ENCODE data around the gene ROR1. TPM values are rescaled to one million over a fixed set of nuclear protein-coding genes. Genes with fewer than 3 reads are reported as not detected.

The ROR1 gene
- total and polyA plus RNA-seq, 8 donors: 25.5 to 95.8 (median 83.0) TPM

DNA sequence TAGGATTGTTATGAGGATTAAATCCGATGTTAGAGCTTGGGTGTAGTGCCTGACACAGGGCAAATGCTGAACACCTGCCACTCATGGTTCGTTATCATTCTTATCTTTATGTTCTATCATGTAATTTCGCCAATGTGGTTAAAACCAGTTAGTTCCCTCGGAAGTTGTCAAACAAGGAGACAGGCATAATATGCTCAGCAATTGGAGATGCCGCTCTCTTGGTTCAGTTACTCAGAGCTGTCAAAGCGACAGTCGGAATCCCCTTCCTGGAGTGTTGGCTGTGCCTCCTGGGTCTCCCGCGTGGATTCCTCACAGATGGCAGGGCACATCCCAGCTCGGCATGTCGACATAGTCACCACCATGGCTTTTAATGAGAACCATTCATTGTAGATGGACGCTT is 192.2 kb downstream of the ROR1 start:
- ATAC-seq (no peak), DNase-seq (no peak)
- Histone ChIP-seq H3K4me1 (peaks cover 0 to 5% of the 10 kb centered on the region in 2 donors), H3K9me3 (no peaks in the 10 kb centered on the region), H3K4me3 (no peak overlapping the region), H3K27me3 (no peaks in the 10 kb centered on the region), H3K36me3 (no peaks in the 10 kb centered on the region), H3K27ac (no peak overlapping the region)
- intact Hi-C loops (cut with DNase I): no loop called here
- TF ChIP-seq, protein P1, sequence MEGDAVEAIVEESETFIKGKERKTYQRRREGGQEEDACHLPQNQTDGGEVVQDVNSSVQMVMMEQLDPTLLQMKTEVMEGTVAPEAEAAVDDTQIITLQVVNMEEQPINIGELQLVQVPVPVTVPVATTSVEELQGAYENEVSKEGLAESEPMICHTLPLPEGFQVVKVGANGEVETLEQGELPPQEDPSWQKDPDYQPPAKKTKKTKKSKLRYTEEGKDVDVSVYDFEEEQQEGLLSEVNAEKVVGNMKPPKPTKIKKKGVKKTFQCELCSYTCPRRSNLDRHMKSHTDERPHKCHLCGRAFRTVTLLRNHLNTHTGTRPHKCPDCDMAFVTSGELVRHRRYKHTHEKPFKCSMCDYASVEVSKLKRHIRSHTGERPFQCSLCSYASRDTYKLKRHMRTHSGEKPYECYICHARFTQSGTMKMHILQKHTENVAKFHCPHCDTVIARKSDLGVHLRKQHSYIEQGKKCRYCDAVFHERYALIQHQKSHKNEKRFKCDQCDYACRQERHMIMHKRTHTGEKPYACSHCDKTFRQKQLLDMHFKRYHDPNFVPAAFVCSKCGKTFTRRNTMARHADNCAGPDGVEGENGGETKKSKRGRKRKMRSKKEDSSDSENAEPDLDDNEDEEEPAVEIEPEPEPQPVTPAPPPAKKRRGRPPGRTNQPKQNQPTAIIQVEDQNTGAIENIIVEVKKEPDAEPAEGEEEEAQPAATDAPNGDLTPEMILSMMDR (IDR thresholded peaks at IDR 0.05): no peak

DNA sequence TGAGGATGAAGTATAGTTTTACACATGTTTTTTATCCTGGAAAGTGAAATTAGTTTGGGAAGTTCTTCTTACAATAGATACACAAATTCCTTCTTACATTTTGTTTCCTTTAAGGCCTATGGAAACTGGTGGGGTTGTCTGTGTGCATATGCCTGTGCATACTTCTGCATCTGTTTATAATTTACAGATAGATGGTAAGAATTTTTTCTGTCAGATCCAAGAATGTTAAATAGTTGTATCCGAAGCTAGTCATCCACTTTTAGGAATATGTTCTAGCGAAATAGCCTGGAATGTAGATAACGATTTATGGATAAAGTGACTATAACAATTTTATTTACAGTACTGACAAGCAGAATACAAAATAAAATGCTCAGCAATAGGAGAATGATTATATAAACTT is 194.1 kb downstream of the ROR1 start:
- H3K4me3 ChIP-seq: no peak overlapping the region
- intact Hi-C loops (cut with DNase I): no loop called here
- H3K4me1 ChIP-seq: peaks cover 0 to 5% of the 10 kb centered on the region in 2 donors
- ATAC-seq: no peak
- H3K9me3 ChIP-seq: no peaks in the 10 kb centered on the region
- no peaks in the 10 kb centered on the region for H3K27me3 ChIP-seq
- H3K27ac ChIP-seq: no peak overlapping the region
- TF ChIP-seq, protein P1 (IDR thresholded peaks at IDR 0.05): no peak
- DNase-seq: no peak
- H3K36me3 ChIP-seq: no peaks in the 10 kb centered on the region

DNA sequence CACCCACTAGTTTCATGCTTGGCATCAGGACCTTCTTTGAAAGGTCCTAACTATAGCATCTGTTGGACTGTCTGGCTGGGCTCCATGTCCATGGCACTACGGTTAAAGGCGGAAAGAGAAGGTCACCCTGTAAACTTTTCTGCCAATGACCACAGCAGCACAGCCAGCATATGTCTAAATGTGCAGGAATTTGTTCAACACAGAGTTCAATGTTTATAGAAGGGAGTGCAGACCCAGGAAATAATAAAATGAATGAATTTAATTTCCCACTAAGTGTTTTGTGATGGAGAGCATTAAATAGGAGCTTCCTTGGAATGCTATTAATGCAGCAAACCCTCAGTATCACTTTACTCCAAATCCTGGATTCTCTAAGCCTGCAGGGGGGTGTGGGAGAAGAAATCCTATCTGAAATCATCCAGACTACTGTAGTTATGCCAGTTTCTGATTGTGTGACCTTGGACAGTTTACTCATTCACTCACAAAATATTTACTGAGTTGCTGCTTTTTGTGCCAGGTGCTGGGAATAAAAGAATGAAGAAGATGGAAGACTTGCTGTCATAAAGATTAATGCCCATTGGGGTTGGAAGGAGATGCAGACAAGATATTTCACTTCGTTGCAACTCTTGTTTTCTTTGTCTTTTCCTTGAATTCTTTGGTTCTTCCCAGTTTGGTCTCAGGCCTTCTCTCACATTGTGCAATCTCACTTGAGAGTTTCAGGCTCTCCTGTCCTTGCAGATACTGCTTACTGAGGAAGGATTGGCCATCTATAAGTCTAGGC is 195.0 kb downstream of the ROR1 start:
- no peak overlapping the region for H3K27ac ChIP-seq
- peaks cover 0 to 5% of the 10 kb centered on the region in 2 donors for H3K4me1 ChIP-seq
- ATAC-seq (peak; percentile 68), DNase-seq (peak in 1 of 4 donors; percentile 14)
- no peaks in the 10 kb centered on the region for H3K36me3 ChIP-seq
- H3K4me3 ChIP-seq: no peak overlapping the region
- intact Hi-C loops (cut with DNase I): no loop called here
- TF ChIP-seq, protein P1 (IDR thresholded peaks at IDR 0.05): no peak
- H3K9me3 ChIP-seq: no peaks in the 10 kb centered on the region
- H3K27me3 ChIP-seq: no peaks in the 10 kb centered on the region

DNA sequence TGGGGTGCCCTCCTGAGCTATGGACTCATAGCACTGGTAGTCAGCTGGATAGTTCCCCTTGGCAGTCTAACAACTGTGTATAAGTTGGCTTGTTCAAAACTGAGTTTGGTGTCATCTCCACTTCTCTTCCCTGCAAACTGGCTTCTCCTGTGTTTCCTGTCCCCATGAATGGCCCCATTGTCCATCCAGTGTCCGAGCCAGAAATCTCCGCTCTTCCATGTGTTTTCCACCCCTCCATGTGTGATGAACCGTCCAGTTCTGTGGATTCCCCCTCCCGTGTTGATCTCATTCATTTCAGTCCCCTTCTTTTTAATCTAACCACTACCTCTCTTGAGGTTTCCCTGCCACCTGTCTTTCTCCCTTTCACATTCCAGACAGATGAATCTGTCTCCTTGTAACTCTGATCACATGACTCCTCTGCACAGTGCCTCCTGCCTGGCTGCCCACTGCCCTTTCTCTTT is 195.7 kb downstream of the ROR1 start:
- Histone ChIP-seq H3K4me3 (no peak overlapping the region), H3K9me3 (no peaks in the 10 kb centered on the region), H3K27me3 (no peaks in the 10 kb centered on the region), H3K4me1 (peaks cover 0 to 5% of the 10 kb centered on the region in 2 donors), H3K27ac (no peak overlapping the region), H3K36me3 (no peaks in the 10 kb centered on the region)
- DNase-seq (no peak), ATAC-seq (peak; percentile 72)
- TF ChIP-seq, protein P1 (IDR thresholded peaks at IDR 0.05): no peak
- intact Hi-C loops (cut with DNase I): no loop called here

DNA sequence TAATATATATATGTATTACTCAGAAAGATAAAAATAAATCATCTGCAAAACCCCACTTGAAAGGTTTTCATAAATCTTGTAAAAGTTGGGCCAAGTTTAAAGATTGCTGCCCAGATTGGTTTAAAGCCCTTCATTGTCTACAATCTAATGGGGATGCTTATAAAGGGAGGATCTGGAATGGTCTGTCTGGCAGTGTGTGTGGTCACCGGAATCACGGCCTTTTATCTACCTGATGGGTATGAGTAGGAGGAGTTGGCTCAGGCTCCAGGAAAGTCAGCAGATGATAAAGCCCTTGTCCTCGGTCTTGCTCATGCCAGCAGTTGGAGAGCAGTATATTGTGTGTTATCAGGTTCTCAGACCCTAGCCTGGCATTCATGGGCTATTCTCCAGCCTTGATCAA is 197.7 kb downstream of the ROR1 start:
- intact Hi-C loops (cut with DNase I): no loop called here
- no peak for DNase-seq
- TF ChIP-seq, protein P1 (IDR thresholded peaks at IDR 0.05): no peak
- Histone ChIP-seq H3K27me3 (no peaks in the 10 kb centered on the region), H3K4me3 (no peak overlapping the region), H3K27ac (no peak overlapping the region), H3K9me3 (no peaks in the 10 kb centered on the region), H3K4me1 (peaks cover 0 to 5% of the 10 kb centered on the region in 2 donors), H3K36me3 (no peaks in the 10 kb centered on the region)
- no peak for ATAC-seq
